A204.1 (cell line): Measurements from ENCODE around the gene HOXD13.

Experiments
- FAIRE-seq: peaks from 2 replicates; lab custom pipeline; 2012; peaks lifted over from hg19 to GRCh38; lab: Jason Lieb, UNC

The HOXD13 gene

DNA sequence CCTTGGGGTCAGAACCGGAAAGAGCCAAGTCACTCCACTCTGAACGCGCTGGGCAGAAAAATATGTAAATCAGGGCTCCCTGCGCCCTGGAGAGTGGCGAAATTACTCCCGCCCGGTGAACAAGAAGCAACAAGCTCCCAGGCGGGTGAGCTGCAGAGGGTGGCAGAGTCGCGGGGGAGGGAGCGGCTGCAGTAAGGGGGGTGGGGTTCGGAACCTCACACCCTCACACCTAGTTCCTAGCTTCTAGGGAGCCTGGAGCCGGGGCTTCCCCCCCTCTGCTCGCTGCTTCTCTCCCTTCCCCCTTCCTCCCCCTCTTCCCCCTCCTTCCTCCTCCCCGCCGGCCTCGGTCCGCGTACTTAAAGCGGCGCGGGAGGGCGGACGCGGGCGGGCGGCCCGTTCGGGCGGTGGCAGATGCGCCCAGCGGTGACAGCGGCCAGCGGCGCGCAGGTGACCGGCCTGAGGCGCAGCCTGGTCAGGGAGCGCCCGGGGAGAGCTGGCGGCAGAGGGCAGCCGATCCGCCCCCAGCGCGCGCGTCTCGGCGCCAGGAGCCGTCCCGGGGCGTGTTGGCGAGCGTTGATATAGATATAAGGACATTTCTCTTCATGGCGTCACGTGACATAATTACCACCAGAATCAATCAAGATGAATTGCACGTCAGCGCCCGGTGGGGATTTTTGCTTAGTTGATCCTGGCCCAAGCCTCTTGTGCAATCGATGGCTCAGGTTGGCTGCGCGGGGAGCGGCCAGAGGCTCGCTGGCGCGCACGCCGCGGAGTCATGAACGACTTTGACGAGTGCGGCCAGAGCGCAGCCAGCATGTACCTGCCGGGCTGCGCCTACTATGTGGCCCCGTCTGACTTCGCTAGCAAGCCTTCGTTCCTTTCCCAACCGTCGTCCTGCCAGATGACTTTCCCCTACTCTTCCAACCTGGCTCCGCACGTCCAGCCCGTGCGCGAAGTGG is 14.3 kb downstream of the HOXD13 start, which contains the start of gene HOXD11:
TSS of gene HOXD11 (plus strand) at position 700 of the 959 bp plus-strand sequence. CDS start at position 776, 76 bp downstream.
- no peak for FAIRE-seq

DNA sequence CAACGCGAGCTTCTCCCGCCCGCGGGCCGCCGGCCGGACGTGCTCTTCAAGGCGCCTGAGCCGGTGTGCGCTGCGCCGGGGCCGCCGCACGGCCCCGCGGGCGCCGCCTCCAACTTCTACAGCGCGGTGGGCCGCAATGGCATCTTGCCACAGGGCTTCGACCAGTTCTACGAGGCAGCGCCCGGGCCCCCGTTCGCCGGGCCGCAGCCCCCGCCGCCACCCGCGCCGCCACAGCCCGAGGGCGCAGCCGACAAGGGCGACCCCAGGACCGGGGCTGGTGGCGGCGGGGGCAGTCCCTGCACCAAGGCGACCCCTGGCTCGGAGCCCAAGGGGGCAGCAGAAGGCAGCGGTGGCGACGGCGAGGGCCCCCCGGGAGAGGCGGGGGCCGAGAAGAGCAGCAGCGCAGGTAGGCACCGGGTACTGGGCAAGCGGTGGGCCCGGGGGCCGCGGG is 15.2 kb downstream of the HOXD13 start:
- no peak for FAIRE-seq

DNA sequence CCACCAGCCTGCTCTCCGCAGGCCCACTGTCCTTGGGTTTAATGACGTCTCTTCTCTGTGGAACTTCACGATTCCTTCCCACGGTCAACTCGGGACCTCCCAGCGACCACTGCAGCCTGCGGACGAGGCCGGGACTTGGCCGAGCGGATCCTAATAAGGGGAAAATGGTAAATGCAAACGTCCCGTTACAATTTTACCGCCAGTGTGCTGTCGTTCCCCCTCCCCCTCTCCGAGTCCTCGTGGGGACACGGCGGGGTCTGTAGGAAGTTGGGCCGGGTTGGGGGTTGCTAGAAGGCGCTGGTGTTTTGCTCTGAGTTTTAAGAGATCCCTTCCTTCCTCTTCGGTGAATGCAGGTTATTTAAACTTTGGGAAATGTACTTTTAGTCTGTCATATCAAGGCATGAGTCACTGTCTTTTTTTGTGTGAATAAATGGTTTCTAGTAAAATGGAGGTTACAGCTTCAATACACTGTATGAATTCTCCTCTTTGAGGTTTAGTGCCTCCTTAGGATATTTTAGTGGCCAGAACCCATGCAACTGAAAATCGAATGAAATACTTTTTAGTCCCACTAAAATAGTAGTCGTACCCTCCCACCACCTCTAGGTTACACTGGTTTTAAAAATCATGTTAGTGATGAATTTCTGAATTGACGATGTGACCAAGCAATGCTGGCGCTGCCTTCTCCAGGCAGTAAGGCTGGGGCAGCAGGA is 16.8 kb downstream of the HOXD13 start:
- no peak for FAIRE-seq

DNA sequence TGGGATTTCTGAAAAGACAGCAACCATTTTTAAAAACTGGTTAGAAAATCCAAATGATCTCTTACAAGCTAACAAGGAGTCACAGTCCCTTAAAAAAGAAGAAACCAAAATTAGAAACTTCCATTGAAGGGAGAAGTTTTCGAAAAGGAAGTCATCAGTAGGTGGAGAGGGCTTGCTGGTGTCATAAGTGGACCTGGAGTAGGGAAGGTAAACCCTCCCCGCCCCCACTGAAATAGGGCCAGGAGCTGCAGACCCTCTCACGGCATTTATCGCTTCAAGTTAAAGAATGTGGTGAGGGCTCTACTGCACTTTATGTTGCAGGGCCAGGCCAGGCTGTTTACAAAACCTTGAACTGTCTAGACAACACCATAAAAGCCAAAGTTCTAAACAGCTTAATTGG is 17.4 kb downstream of the HOXD13 start:
- no peak for FAIRE-seq

DNA sequence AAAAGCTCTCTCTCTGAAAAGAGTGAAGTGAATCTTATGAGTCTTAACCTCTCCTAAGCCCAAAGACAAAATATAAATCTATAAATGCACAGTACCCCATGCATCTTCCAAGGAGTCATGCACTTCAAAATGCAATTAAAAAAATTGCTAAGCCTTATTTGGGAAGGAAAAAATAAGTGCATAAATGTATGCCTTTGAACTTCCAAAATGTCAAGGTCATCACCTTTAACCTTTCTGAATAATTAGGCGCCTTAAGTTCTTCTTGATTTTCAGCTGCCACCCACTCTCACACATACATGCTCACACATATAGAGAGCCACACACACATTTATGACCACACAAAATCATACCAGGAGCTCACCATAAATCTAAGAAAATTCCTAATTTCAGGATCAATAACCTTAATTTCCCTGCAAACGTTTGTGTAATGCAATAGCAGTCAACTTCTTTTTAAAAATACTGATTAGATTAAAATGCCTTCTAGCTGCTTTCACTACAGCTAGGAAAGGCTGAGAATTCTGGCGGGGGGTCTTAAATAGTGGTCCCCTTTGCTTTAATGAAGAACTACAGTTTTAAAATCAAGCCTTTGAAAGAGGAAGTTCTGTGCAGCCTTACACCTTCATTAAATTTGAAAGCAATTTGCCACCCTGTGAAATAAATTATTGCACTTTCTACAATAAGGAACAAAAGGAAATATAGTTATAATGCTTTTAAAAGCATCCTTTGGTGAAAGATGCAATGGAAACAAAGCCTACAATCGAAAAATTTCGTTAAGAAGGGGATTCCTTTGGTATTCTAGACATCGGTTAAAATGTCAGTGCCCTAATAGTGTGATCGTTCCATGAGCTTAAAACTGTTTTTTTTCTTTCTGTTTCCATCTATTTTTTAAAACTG is 18.1 kb downstream of the HOXD13 start:
- FAIRE-seq: no peak

DNA sequence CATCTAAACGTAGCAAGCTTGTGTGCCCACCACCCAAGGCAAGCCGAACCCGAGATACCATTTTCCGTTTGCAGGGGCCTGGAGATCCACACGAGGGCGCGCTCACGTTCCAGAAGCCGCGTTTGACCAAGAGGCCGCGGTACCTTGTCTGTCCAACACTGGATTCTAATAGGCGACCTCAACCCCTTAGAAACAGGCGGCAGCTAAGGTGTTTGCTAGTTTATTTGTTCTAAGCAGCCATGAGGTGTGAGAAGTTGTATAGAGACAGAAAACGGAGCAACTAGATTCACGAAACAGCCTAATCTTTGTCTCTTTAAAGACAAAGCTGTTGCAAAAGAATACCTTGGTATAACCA is 18.8 kb downstream of the HOXD13 start:
- FAIRE-seq: peak; percentile 41

DNA sequence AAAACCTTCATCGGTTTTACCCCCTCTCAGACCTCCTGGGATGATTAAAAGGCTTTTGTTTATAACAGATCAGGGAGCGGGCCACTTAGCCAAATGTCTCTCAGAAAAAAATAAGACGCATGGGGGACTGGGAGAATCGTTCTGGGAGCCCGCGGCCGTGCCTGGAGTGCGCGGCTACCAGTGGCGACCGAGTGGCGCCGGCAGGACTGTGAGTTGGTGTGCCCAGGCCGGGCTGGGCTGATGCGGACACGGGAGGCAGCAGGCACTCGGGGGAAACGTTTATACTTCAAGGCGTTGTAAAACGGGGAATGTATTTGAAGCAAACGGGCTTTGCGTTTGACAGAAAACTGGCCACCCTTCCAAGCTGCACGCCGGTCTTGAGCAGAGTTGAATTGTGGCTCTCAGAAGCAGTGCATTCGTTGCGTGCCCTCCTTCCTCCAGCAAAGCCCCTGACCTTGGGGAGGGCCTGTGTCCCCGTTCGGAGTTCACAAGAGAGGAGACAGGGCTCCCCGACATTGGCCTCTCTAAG is 19.4 kb downstream of the HOXD13 start:
- FAIRE-seq: no peak

DNA sequence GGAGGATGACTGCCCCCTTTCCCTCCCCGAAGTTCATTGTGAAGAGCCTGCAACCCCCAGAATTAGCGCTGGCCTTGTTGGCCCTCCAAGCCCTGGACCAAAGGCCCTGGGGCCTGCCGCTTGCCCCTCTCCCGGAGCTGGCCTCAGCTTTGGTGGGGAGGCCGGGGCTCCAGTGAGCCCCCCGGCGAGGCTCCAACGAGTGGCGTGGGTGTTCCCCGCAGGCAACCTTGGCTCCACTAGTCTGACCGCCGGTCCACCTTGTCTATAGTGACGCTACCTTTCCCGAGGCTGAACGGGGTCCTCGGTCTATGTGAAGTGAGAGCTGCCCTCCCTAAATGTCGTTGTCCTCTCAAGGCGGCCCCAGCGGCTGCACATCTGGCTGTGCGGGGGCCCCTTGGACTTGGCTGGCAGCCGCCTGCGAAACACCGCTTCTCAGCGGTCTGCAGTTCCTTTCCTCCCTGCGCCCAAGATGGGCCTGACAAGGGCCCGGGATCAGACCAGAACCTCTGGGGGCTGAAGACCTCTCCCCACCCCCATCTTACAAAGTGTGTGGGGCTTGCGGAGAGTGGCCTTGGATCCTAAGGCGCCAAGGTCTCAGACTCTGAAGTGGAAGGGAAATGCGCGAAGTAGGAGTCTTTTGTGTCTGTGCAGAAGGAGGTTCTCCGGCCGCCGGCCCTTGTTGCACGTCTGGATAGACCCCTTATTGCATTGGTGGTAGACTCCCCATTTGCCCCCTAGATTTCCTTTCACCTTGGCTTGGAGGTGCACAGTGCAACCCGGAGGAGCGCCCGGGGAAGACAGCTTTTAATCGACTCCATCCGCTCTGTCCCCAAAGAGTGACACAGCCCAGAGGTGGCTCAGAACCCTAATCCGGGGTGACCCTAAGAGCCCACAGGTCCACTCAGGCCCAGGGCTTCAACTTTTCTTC is 20.1 kb downstream of the HOXD13 start:
- no peak for FAIRE-seq

DNA sequence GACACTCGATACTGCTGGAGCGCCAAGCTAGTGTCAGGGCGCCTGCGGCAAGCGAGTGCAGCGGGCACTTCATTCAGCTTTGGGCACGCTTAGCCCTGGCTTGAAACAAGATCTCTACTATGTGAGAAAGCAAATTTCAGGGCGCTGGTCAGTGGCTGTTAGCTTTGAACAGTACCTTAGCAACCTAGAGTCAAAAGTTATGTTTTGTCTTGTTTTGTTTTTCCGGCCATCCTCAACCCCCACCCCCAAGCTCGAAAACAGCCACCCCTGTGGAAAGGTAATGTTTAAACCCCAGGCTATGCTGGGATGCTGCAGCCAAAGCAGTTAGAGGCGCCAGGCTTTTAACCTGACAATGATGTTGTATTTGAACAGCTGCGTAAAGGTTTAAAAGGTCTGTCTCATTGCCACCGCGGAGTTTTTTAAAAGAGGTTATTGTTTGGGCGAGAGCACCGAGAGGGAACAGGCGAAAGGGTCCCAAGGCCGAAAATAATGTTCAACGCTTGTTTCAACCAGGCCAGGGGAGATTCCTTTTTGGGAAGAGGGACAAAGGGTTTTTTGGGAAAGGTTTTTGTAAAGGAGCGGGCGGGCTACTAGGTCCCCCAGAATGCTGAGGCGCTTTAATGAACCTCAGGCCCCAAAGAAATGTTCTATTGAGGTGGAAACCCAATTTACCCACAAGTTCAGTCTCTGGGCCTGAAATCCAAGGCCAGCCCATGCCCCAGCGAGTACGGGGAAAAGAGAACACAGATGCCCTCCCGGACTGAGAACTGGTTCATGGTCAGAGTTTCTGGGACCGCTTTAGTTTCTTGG is 21.8 kb downstream of the HOXD13 start:
- FAIRE-seq: no peak

DNA sequence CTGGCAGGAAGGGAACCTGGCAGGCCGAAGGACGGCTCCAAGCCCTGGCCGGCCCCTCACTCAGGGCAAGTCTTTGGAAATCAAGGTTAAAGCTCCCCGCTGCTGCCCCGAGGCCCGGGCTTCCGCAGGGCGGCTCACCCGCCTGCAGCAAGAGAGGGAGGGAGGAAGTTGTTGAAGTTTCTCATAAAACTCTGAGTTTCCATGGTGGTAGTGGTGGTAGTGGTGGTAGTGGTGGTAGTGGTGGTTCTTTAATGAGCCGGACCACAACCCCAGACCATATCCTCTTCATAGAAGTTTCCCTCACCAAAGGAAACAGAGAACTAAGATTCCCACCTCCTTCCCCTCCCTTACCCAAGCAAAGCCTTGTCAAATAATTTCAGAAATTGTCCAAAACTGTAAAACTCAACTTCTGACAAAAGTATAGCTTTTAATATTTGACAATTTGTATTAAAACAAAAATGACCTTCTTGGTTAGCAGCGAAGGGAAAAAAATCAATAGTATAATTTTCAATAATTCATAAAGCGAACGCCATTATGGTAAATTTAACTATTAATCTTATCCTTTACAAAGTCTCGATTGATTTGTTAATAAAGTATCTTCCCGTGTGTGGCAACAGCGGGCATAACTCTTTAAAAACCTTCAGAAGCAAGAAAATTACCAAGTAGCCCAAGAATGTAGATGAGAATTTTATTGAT is 22.6 kb downstream of the HOXD13 start:
- FAIRE-seq: no peak

DNA sequence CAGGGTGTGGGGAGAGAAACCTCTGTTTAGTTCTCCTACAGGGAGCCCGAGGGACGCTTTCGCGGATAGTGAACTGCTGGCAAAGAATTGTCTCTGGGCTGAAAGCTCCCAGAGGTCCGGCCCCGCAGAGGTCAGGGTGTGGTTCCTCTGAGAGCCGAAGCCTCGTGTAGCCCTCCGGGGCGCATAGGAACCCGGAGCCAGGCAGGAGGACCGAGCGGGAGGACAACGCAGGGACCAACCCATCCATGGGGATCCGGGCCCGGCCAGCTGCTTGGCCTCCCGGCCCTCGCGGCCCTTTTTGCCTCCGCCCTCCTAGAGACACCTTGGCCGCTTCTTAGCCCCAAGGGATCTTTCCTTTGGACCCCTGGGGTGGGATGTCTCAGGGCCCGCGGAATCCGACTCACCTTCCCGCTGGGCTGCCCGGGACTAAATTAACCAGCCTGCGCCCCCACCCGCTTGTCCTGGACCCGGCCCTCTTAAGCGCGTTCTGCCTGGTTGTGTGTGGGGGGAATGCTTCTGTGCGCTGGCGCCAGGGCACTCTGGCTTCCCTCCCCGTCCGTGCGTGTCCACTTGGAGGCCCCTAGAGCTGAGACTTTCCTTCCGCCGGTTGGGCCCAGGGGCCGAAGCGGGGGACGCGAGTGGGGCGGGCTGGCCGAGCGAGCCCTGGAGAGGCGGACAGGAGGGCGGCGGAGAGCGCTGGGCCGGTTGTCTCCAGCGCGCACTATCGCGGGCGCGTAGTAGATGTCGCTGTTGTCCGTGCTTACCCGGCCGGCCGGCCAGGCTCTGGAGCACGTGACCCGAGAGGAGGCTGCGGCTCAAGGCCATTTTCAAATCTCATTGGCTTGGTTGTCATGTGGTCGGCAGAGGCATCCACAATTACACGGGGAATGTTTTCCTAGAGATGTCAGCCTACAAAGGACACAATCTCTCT is 23.6 kb downstream of the HOXD13 start, which contains the start of gene HOXD10:
TSS of gene HOXD10 (plus strand) at position 896 of the 931 bp plus-strand sequence. CDS start 56 bp downstream, outside the sequence.
- no peak for FAIRE-seq

DNA sequence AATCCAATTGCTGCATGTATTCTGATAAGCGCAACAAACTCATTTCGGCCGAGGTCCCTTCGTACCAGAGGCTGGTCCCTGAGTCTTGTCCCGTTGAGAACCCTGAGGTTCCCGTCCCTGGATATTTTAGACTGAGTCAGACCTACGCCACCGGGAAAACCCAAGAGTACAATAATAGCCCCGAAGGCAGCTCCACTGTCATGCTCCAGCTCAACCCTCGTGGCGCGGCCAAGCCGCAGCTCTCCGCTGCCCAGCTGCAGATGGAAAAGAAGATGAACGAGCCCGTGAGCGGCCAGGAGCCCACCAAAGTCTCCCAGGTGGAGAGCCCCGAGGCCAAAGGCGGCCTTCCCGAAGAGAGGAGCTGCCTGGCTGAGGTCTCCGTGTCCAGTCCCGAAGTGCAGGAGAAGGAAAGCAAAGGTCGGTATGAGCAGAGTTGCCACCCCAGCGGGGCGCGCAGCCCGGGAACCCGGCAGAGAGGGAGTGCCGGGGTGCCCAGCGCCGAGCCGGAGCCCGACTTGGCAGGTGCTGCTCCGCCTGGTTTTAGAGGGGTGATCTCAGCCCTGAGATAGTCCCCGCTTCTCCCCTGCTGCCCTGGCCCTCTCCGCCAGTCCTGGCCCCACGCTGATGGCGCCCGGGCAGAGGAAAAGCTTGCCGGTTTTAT is 24.8 kb downstream of the HOXD13 start:
- FAIRE-seq: no peak

DNA sequence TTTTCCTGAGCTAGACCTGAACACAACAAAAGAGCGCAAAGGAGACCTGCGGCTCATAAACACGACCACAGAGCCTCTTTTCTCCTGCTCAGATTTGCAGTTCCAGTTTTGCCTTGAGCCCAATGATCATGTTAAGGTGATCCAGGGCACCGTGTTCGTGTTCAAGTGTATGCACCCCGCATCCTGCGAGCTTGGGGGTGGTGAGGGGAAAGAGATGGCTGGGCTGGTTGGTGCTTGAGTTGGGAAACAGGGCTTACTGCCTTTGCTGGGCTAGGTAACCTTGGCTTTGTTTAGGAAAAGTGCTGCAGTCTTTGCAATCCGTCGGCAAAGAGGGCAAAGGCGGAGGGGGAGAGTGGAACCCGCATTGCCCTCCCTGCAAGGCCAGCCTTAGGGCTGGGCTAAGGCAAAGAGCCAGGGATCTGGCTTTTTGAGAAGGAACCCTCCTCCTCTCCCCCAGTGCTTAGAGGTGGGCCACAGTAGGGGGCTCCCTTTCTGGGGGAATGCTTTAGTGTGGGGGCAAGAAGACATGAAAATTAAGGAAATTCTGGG is 25.4 kb downstream of the HOXD13 start:
- no peak for FAIRE-seq

DNA sequence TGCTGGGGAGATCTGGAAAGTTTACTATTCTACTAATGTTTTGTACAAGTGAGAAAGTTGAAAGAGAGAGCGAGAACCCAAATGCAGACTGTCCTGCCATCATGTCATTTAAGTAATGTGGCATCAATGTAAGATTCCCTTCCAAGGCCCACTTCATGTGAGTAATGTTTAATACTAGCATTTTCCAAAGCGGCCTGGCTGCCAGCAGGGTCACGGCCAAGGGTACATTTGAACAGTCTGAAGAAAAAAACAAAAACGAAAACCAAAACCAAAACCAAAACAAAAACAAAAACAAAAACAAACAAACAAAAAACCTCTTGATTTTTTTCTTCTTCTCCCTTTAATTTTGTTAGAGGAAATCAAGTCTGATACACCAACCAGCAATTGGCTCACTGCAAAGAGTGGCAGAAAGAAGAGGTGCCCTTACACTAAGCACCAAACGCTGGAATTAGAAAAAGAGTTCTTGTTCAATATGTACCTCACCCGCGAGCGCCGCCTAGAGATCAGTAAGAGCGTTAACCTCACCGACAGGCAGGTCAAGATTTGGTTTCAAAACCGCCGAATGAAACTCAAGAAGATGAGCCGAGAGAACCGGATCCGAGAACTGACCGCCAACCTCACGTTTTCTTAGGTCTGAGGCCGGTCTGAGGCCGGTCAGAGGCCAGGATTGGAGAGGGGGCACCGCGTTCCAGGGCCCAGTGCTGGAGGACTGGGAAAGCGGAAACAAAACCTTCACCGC is 26.2 kb downstream of the HOXD13 start:
- FAIRE-seq: peak; percentile 30

DNA sequence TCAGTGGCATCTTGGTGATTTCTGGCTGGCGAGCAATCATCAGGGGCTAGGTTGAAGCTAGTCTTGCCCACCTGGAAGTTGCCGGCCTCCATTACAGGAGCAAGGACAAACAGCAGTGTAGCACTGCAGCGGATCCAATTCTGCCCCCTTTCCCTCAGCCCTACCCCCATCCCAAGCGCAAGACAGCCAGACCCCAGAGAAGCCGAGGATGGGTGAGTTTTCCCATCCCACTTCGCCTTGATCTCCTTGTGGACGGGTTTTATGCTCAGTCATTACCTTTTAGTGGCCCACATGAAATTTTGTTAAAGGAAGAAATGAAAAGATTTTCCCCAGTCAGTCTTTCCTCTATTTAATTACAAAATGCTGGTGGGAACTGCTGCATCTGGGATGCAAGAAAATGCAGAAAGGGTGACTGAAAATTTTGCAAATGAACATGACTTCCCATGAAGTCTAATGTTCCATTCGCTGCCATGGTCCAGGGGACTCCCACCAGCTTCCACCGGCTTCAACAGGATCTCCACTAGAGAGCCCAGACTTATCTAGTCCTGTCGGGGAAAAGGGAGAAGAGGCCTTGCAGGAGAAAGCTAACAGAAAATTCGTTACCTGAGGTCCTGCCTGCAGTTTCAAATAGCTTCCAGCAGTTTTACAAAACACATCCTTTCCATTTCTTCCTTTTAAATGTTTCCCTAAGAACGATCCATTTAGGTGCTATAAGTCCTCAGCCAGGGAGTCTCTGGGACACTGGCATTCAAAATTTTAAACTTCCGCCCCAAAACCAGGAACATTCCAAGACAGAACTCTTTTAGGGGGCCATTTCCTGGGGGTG is 28.1 kb downstream of the HOXD13 start:
- no peak for FAIRE-seq
